B cell (primary cell): ENCODE measurements around the gene UBASH3B. TPM values are rescaled to one million over a fixed set of nuclear protein-coding genes. Genes with fewer than 3 reads are reported as not detected.

Experiments used
- ATAC-seq: fragments of 200-7000 bp; cut with Tn5 transposase; one replicate; pipeline ENCODE4 v1.10.0; 2021; ENCODE audit warnings: low read depth, mild to moderate bottlenecking, moderate number of reproducible peaks, moderate library complexity
- CTCF ChIA-PET: fragments of 350-600 bp; sonication (Branson Sonifier 250); formaldehyde crosslinking; loops from one replicate; lab custom pipeline; 2021; ENCODE audit warnings: antibody characterized with exemption, inconsistent platforms; lab: Charles Lee
- POLR2A ChIA-PET: fragments of 350-600 bp; sonication (Branson Sonifier 250); formaldehyde crosslinking; loops from one replicate; lab custom pipeline; 2021; ENCODE audit warnings: antibody characterized with exemption; lab: Charles Lee
- DNase-seq: peaks from one replicate; pipeline ENCODE4 v3.0.0; 2013
- H2AFZ ChIP-seq: 2 replicates; pipeline ENCODE4 v1.6.1; 2012; ENCODE audit warnings: mild to moderate bottlenecking, low read depth, low read length; ENCODE audit not compliant: insufficient read depth, poor library complexity, severe bottlenecking
- H3K27ac ChIP-seq, 2 donors: 1 replicate in 1 of 2; 2 replicates in 1 of 2; pipeline ENCODE4 v1.5.1; 2012 to 2013; ENCODE audit warnings: low read length in 2 of 2, mild to moderate bottlenecking in 2 of 2, moderate library complexity in 1 of 2
- H3K27me3 ChIP-seq, 4 experiments: fragments of 200-600 bp in 1 of 4; sonication (generic) in 1 of 4; replicated peaks in 1 of 4; 1 replicate in 2 of 4; 2 replicates in 2 of 4; pipeline versions ENCODE4 v1.6.1 to v1.7.0; 2013 to 2016; ENCODE audit warnings: low read length in 3 of 4, mild to moderate bottlenecking in 2 of 4, mixed read lengths in 1 of 4, moderate library complexity in 1 of 4; ENCODE audit not compliant: insufficient read depth in 4 of 4, control insufficient read depth in 3 of 4; ENCODE audit errors: control extremely low read depth in 1 of 4
- H3K36me3 ChIP-seq, 2 experiments: replicated peaks in 1 of 2; 1 replicate in 1 of 2; 2 replicates in 1 of 2; pipeline versions ENCODE4 v1.6.1 to v1.7.1; 2013; ENCODE audit warnings: low read length in 1 of 2; ENCODE audit not compliant: insufficient read depth in 2 of 2, control insufficient read depth in 1 of 2; ENCODE audit errors: control extremely low read depth in 1 of 2, extremely low read depth in 1 of 2
- H3K4me1 ChIP-seq, 2 donors: fragments of 200-600 bp in 1 of 2; sonication (generic) in 1 of 2; 1 replicate in 1 of 2; 2 replicates in 1 of 2; pipeline versions ENCODE4 v1.5.1 to v1.6.1; 2013 to 2017; ENCODE audit warnings: low read length in 2 of 2; ENCODE audit not compliant: control insufficient read depth in 2 of 2, insufficient read depth in 2 of 2
- H3K4me2 ChIP-seq: replicated peaks from 2 replicates; pipeline ENCODE3; 2012; ENCODE audit warnings: mild to moderate bottlenecking, low read depth, low read length; ENCODE audit not compliant: poor library complexity, severe bottlenecking
- H3K4me3 ChIP-seq, 5 experiments: fragments of 200-600 bp in 1 of 5; sonication (generic) in 1 of 5; 1 replicate in 3 of 5; 2 replicates in 2 of 5; pipeline versions ENCODE4 v1.5.1 to v1.7.0; 2011 to 2016; ENCODE audit warnings: low read length in 4 of 5, mild to moderate bottlenecking in 4 of 5, low read depth in 2 of 5, control low read depth in 1 of 5, moderate library complexity in 1 of 5; ENCODE audit not compliant: insufficient read depth in 1 of 5; ENCODE audit errors: control extremely low read depth in 1 of 5, extremely low read depth in 1 of 5
- H3K79me2 ChIP-seq: fragments of 200-600 bp; sonication (generic); one replicate; pipeline ENCODE4 v1.6.0; 2016; ENCODE audit warnings: low read length; ENCODE audit not compliant: control insufficient read depth, insufficient read depth
- H3K9ac ChIP-seq: fragments of 200-600 bp; sonication (generic); 2 replicates; pipeline ENCODE4 v1.6.1; 2017; ENCODE audit warnings: mild to moderate bottlenecking, low read length, moderate library complexity
- H3K9me3 ChIP-seq, 3 donors: one replicate each; pipeline versions ENCODE4 v1.6.1 to v1.7.1; 2013; ENCODE audit warnings: low read length in 2 of 3; ENCODE audit not compliant: control insufficient read depth in 2 of 3, insufficient read depth in 1 of 3; ENCODE audit errors: control extremely low read depth in 1 of 3
- H4K20me1 ChIP-seq: 2 replicates; pipeline ENCODE4 v1.6.0; 2012; ENCODE audit warnings: mild to moderate bottlenecking, low read length; ENCODE audit not compliant: insufficient read depth, control insufficient read depth, poor library complexity, severe bottlenecking
- H3K27ac Mint-ChIP-seq: one replicate; pipeline ENCODE4 v1.8.0; 2021; ENCODE audit warnings: mixed read lengths
- H3K27me3 Mint-ChIP-seq: one replicate; pipeline ENCODE4 v1.8.0; 2021; ENCODE audit warnings: mixed read lengths
- H3K4me1 Mint-ChIP-seq: one replicate; pipeline ENCODE4 v1.8.0; 2021; ENCODE audit warnings: mixed read lengths
- H3K4me3 Mint-ChIP-seq: one replicate; pipeline ENCODE4 v1.8.0; 2021; ENCODE audit warnings: mixed read lengths
- H3K9me3 Mint-ChIP-seq: one replicate; pipeline ENCODE4 v1.8.0; 2022; ENCODE audit warnings: mixed read lengths; ENCODE audit not compliant: insufficient read depth
- CTCF ChIP-seq: fragments of 200-600 bp; IDR thresholded peaks from one replicate; pipeline ENCODE4 v1.8.0; 2022; ENCODE audit warnings: antibody characterized with exemption, mild to moderate bottlenecking
- EZH2 ChIP-seq: IDR thresholded peaks from 2 replicates; pipeline ENCODE4 v1.6.1; 2012; ENCODE audit warnings: borderline replicate concordance, low read depth, mild to moderate bottlenecking, moderate library complexity, low read length; ENCODE audit not compliant: insufficient read depth, poor library complexity, severe bottlenecking
- WGBS: methylation state at CpG from one replicate; pipeline ENCODE4 v1.1.5; 2013; ENCODE audit warnings: missing lambda C conversion rate; ENCODE audit not compliant: insufficient coverage; 5-methylcytosine and 5-hydroxymethylcytosine counted together
- intact Hi-C: fragments of 100-400 bp; cut with micrococcal nuclease; formaldehyde crosslinking; loops from one replicate; pipeline ENCODE4 v1.10.0; 2022
- polyA plus RNA-seq: library from polyadenylated mRNA; depleted of rRNA; stranded (reverse); fragments of >200 nt; gene quantifications from 2 replicates; pipeline ENCODE4 v1.2.3, GENCODE V29; 2012
- total RNA-seq, 2 donors: library from RNA; stranded (reverse); fragments of 120-200 nt in 1 of 2; gene quantifications; 1 replicate in 1 of 2; 2 replicates in 1 of 2; pipeline versions ENCODE4 v1.2.3 to v1.2.4, GENCODE V29; 2013 to 2022

Gene UBASH3B
- total and polyA plus RNA-seq, 2 donors (not counting 1 experiment from before 2014, with no cell fraction given): 2.3 to 3.6 TPM

GRCh38 chr11:122676638-122677037 lies 21.1 kb downstream of the UBASH3B start:
- Mint-ChIP-seq H3K4me1 (peaks cover 19% of the 10 kb centered on the region), H3K4me3 (no peak overlapping the region), H3K27ac (no peak overlapping the region), H3K9me3 (no peaks in the 10 kb centered on the region), H3K27me3 (no peaks in the 10 kb centered on the region)
- no peak for ATAC-seq
- 100% methylated on average over 1 of the region's 4 CpGs for WGBS
- H3K9me3 ChIP-seq: no peaks in the 10 kb centered on the region
- intact Hi-C loops: no loop called here
- TF ChIP-seq CTCF (no peak), EZH2 (no peak)
- no peaks in the 10 kb centered on the region for H4K20me1 ChIP-seq
- CTCF ChIA-PET: no interaction called here
- H3K27me3 ChIP-seq: peaks cover 0 to under 1% (median 0%) of the 10 kb centered on the region in 4 experiments
- no peak overlapping the region for H3K9ac ChIP-seq
- no peak for DNase-seq
- H3K4me3 ChIP-seq: no peak overlapping the region
- peaks cover 13 to 16% of the 10 kb centered on the region in 2 donors for H3K4me1 ChIP-seq
- H3K36me3 ChIP-seq: no peaks in the 10 kb centered on the region
- H3K4me2 ChIP-seq: no peak overlapping the region
- no peak overlapping the region for H3K27ac ChIP-seq
- no peak overlapping the region for H2AFZ ChIP-seq
- H3K79me2 ChIP-seq: peaks cover 44% of the 10 kb centered on the region
- POLR2A ChIA-PET: no interaction called here

- Histone ChIP-seq H3K4me2 (no peak overlapping the region), H3K79me2 (peaks cover 48% of the 10 kb centered on the region), H2AFZ (no peak overlapping the region), H3K27ac (no peak overlapping the region), H3K27me3 (no peaks in the 10 kb centered on the region), H3K9me3 (no peaks in the 10 kb centered on the region), H4K20me1 (no peaks in the 10 kb centered on the region), H3K9ac (no peak overlapping the region), H3K36me3 (no peaks in the 10 kb centered on the region), H3K4me3 (no peak overlapping the region), H3K4me1 (peaks cover 11 to 12% of the 10 kb centered on the region in 2 donors)
- ATAC-seq: no peak
- DNase-seq: no peak
- ChIA-PET POLR2A (no interaction called here), CTCF (no interaction called here)
- intact Hi-C loops: no loop called here
- Mint-ChIP-seq H3K4me3 (no peak overlapping the region), H3K4me1 (peaks cover 17% of the 10 kb centered on the region), H3K27ac (no peak overlapping the region), H3K9me3 (no peaks in the 10 kb centered on the region), H3K27me3 (no peaks in the 10 kb centered on the region)
- WGBS: 95% methylated on average over 3 of the region's 6 CpGs
- TF ChIP-seq CTCF: no peak
- no peak for TF ChIP-seq EZH2
Measured at GRCh38 chr11:122677256-122677655, 21.7 kb downstream of the UBASH3B start.
